CD1c-positive myeloid dendritic cell (primary cell): Measurements from ENCODE around the gene DNAJA3.

Source experiments
- DNase-seq: peaks from one replicate; pipeline ENCODE4 v3.0.0-alpha.2; 2016; ENCODE audit errors: extremely low spot score

The DNAJA3 gene

GRCh38 chr16:4433914-4434787, 8.5 kb downstream of the DNAJA3 start:
- no peak for DNase-seq

- DNase-seq, result no peak
Observed at GRCh38 chr16:4435337-4436067, 9.8 kb downstream of the DNAJA3 start.

- DNase-seq, result no peak
Observed at GRCh38 chr16:4437366-4437765, 11.7 kb downstream of the DNAJA3 start.

GRCh38 chr16:4442371-4442770, 16.7 kb downstream of the DNAJA3 start:
- DNase-seq, result no peak

- no peak for DNase-seq
Observed at GRCh38 chr16:4443271-4443670, 17.6 kb downstream of the DNAJA3 start.

GRCh38 chr16:4443986-4444385, 18.3 kb downstream of the DNAJA3 start:
- no peak for DNase-seq

GRCh38 chr16:4450430-4450829, 24.8 kb downstream of the DNAJA3 start:
- no peak for DNase-seq

- DNase-seq, result no peak
Observed at GRCh38 chr16:4450931-4451519, 25.4 kb downstream of the DNAJA3 start.

- DNase-seq, result no peak
Observed at GRCh38 chr16:4452674-4453073, 27.0 kb downstream of the DNAJA3 start.

- no peak for DNase-seq
Observed at GRCh38 chr16:4454623-4455022, 29.0 kb downstream of the DNAJA3 start.

GRCh38 chr16:4455081-4455480, 29.4 kb downstream of the DNAJA3 start:
- no peak for DNase-seq

- no peak for DNase-seq
Observed at GRCh38 chr16:4455951-4456350, 30.3 kb downstream of the DNAJA3 start.

GRCh38 chr16:4460936-4461249, 35.2 kb downstream of the DNAJA3 start:
- no peak for DNase-seq

GRCh38 chr16:4461250-4462085, 35.8 kb downstream of the DNAJA3 start:
- no peak for DNase-seq

- DNase-seq, result no peak
Observed at GRCh38 chr16:4463522-4464163, 38.0 kb downstream of the DNAJA3 start.

GRCh38 chr16:4465977-4466779, 40.5 kb downstream of the DNAJA3 start:
- peak; percentile 24 for DNase-seq

GRCh38 chr16:4467916-4468315, 42.2 kb downstream of the DNAJA3 start:
- DNase-seq, result no peak

- no peak for DNase-seq
Observed at GRCh38 chr16:4468972-4469371, 43.3 kb downstream of the DNAJA3 start.

- no peak for DNase-seq
Observed at GRCh38 chr16:4471869-4472268, 46.2 kb downstream of the DNAJA3 start.

- DNase-seq, result no peak
Observed at GRCh38 chr16:4472880-4473279, 47.2 kb downstream of the DNAJA3 start.
